Mesenchymal stem cell (in vitro differentiated cells and primary cell): ENCODE measurements around the gene NT5DC3.

Experiments used
- DNase-seq: peaks from one replicate; pipeline ENCODE4 v3.0.0-alpha.2; 2013
- H2AFZ ChIP-seq: one replicate; pipeline ENCODE4 v1.6.1; 2013; ENCODE audit warnings: low read depth, mild to moderate bottlenecking, control low read depth, inconsistent platforms, low read length, moderate library complexity
- H2AK5ac ChIP-seq: 2 replicates; pipeline ENCODE4 v1.6.1; 2013; ENCODE audit warnings: low read length, moderate library complexity, mild to moderate bottlenecking, inconsistent platforms; ENCODE audit not compliant: severe bottlenecking
- H2BK120ac ChIP-seq: one replicate; pipeline ENCODE4 v1.6.1; 2013; ENCODE audit warnings: low read depth, mild to moderate bottlenecking, inconsistent platforms, low read length, moderate library complexity
- H2BK12ac ChIP-seq, 2 experiments: one replicate each; pipeline ENCODE4 v1.6.1; 2013; ENCODE audit warnings: inconsistent platforms in 2 of 2, low read length in 2 of 2, mild to moderate bottlenecking in 2 of 2, moderate library complexity in 2 of 2, control low read depth in 1 of 2
- H2BK15ac ChIP-seq: one replicate; pipeline ENCODE4 v1.6.1; 2013; ENCODE audit warnings: mild to moderate bottlenecking, low read depth, inconsistent platforms; ENCODE audit not compliant: poor library complexity, severe bottlenecking
- H2BK5ac ChIP-seq: 2 replicates; pipeline ENCODE4 v1.6.1; 2013; ENCODE audit warnings: low read depth, mild to moderate bottlenecking, low read length, control low read depth, inconsistent platforms; ENCODE audit not compliant: poor library complexity, severe bottlenecking
- H3K14ac ChIP-seq, 2 experiments: one replicate each; pipeline ENCODE4 v1.6.1; 2013; ENCODE audit warnings: inconsistent platforms in 2 of 2, low read length in 2 of 2, control low read depth in 1 of 2, mild to moderate bottlenecking in 1 of 2, moderate library complexity in 1 of 2
- H3K18ac ChIP-seq, 2 experiments: one replicate each; pipeline ENCODE4 v1.6.1; 2013; ENCODE audit warnings: inconsistent platforms in 2 of 2, low read length in 2 of 2, control low read depth in 1 of 2, low read depth in 1 of 2, mild to moderate bottlenecking in 1 of 2
- H3K23ac ChIP-seq, 2 experiments: one replicate each; pipeline ENCODE4 v1.6.1; 2013; ENCODE audit warnings: inconsistent platforms in 2 of 2, low read length in 2 of 2, mild to moderate bottlenecking in 2 of 2, moderate library complexity in 2 of 2, control low read depth in 1 of 2
- H3K27ac ChIP-seq: 2 replicates; pipeline ENCODE4 v1.5.1; 2013; ENCODE audit warnings: mild to moderate bottlenecking, moderate library complexity, low read length, control low read depth, inconsistent platforms; ENCODE audit not compliant: poor library complexity, severe bottlenecking
- H3K27me3 ChIP-seq, 2 experiments: 2 replicates each; pipeline versions ENCODE4 v1.6.1 to v1.7.0; 2013; ENCODE audit warnings: low read length in 2 of 2, mild to moderate bottlenecking in 2 of 2, moderate library complexity in 2 of 2, control low read depth in 1 of 2, inconsistent platforms in 1 of 2; ENCODE audit not compliant: control insufficient read depth in 1 of 2, insufficient read depth in 1 of 2
- H3K36me3 ChIP-seq, 2 experiments: 2 replicates each; pipeline versions ENCODE4 v1.6.1 to v1.7.0; 2013; ENCODE audit warnings: low read length in 2 of 2, control low read depth in 1 of 2, inconsistent platforms in 1 of 2, low read depth in 1 of 2, mild to moderate bottlenecking in 1 of 2; ENCODE audit not compliant: insufficient read depth in 2 of 2, control insufficient read depth in 1 of 2
- H3K4ac ChIP-seq, 2 experiments: one replicate each; pipeline ENCODE4 v1.6.1; 2013; ENCODE audit warnings: inconsistent platforms in 2 of 2, low read length in 2 of 2, mild to moderate bottlenecking in 2 of 2, moderate library complexity in 2 of 2, control low read depth in 1 of 2, low read depth in 1 of 2
- H3K4me1 ChIP-seq: 2 replicates; pipeline ENCODE4 v1.6.1; 2013; ENCODE audit warnings: low read depth, low read length, control low read depth; ENCODE audit not compliant: control insufficient read depth, insufficient read depth
- H3K4me2 ChIP-seq: 2 replicates; pipeline ENCODE4 v1.6.1; 2013; ENCODE audit warnings: low read length, mild to moderate bottlenecking, inconsistent platforms; ENCODE audit not compliant: poor library complexity, severe bottlenecking
- H3K4me3 ChIP-seq, 2 experiments: 2 replicates each; pipeline versions ENCODE4 v1.5.1 to v1.7.0; 2013; ENCODE audit warnings: low read length in 2 of 2, mild to moderate bottlenecking in 2 of 2, control low read depth in 1 of 2, low read depth in 1 of 2; ENCODE audit not compliant: insufficient read depth in 1 of 2
- H3K79me1 ChIP-seq: replicated peaks from 2 replicates; pipeline ENCODE4 v1.6.1; 2013; ENCODE audit warnings: mild to moderate bottlenecking, control low read depth, low read length, inconsistent platforms; ENCODE audit not compliant: poor library complexity, severe bottlenecking
- H3K9ac ChIP-seq: 2 replicates; pipeline ENCODE4 v1.7.0; 2013; ENCODE audit warnings: mild to moderate bottlenecking, low read length, moderate library complexity
- H3K9me3 ChIP-seq: 2 replicates; pipeline ENCODE4 v1.7.0; 2013; ENCODE audit warnings: mild to moderate bottlenecking, low read length; ENCODE audit not compliant: control insufficient read depth
- H4K8ac ChIP-seq: one replicate; pipeline ENCODE4 v1.6.1; 2013; ENCODE audit warnings: inconsistent platforms, mild to moderate bottlenecking, low read length, moderate library complexity
- H4K91ac ChIP-seq: one replicate; pipeline ENCODE4 v1.6.1; 2013; ENCODE audit warnings: mild to moderate bottlenecking, low read length, inconsistent platforms
- WGBS: methylation state at CpG from one replicate; pipeline ENCODE4 v1.1.7; 2013; ENCODE audit warnings: mixed read lengths; 5-methylcytosine and 5-hydroxymethylcytosine counted together

NT5DC3 gene

DNA sequence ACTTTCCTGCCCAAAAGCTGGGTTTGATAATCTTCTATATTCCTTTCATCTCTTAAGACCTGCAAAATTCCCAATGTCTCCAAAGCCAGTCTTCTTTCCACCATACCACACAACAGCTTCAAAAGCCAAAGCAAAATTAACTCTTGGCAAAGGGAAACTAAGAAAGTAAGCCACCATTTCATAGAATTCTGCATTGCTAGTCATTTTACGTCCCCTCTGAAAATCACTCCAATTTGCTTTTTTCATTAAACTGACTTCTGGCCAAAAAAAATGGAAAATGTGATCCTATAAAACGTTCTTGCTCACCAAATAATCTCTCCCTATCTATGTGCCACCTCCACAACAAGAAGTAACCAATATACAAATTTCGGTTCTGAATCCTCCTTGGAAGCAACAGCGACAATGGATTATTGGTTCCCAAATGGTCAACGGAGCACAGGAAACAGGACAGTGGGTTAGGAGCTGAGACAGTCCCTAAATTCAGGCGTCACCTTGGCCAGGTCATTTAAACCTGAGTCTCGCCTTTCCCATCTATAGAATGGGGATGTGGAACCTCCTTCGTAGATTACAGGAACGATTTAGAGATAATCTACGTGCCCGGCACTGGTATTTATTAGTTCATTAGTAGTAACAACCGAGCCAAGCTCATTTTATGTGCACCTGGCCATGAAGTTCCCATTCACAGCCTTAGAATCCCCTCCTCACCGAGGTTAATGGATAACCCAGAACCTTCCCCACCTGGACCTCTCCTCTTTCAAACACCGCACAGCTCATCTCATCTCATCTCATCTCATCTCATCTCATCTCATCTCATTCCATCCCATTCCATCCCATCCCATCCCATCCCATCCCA lies 1.2 kb downstream of the NT5DC3 start:
- Histone ChIP-seq H2BK120ac (no peak overlapping the region), H2AK5ac (no peak overlapping the region), H4K91ac (no peak overlapping the region), H3K18ac (no peak overlapping the region), H3K4me3 (peak overlapping the region; percentile 88 to 97), H2BK15ac (no peak overlapping the region), H3K4me1 (peaks cover 19% of the 10 kb centered on the region), H2BK12ac (no peak overlapping the region), H2BK5ac (no peak overlapping the region), H3K14ac (no peak overlapping the region), H3K4ac (no peak overlapping the region), H3K27ac (no peak overlapping the region), H3K36me3 (peaks cover 0 to 3% of the 10 kb centered on the region in 2 experiments), H3K79me1 (peaks cover 14% of the 10 kb centered on the region), H3K23ac (peak overlapping the region in 1 of 2 experiments; percentile 50), H3K9me3 (no peaks in the 10 kb centered on the region), H4K8ac (no peak overlapping the region), H3K27me3 (no peaks in the 10 kb centered on the region), H2AFZ (no peak overlapping the region), H3K4me2 (peak overlapping the region; percentile 78), H3K9ac (peak overlapping the region; percentile 90)
- no peak for DNase-seq
- WGBS: 64% methylated on average over 14 of the region's 14 CpGs

DNA sequence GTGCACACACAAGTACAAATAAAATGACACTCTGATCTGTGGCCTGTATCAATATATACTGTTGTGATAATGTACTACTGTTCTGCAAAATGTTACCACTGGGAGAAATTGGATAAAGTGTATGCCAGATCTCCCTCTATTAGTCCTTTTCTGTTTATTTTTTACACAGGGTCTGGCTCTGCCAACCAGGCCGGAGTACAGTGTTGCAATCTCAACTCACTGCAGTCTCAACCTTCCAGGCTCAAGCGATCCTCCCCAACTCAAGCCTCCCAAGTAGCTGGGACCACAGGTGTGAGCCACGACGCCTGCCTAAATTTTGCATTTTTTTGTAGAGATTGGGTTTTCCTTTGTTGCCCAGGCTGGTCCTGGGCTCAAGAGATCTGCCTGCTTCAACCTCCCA lies 1.9 kb downstream of the NT5DC3 start:
- no peak overlapping the region for H2AK5ac ChIP-seq
- DNase-seq: no peak
- no peaks in the 10 kb centered on the region for H3K9me3 ChIP-seq
- H4K8ac ChIP-seq: no peak overlapping the region
- no peaks in the 10 kb centered on the region for H3K27me3 ChIP-seq
- H2BK120ac ChIP-seq: no peak overlapping the region
- peaks cover 21% of the 10 kb centered on the region for H3K4me1 ChIP-seq
- no peak overlapping the region for H3K4ac ChIP-seq
- H2BK15ac ChIP-seq: no peak overlapping the region
- H3K27ac ChIP-seq: no peak overlapping the region
- peaks cover 14% of the 10 kb centered on the region for H3K79me1 ChIP-seq
- H4K91ac ChIP-seq: no peak overlapping the region
- H3K18ac ChIP-seq: no peak overlapping the region
- H3K4me2 ChIP-seq: peak overlapping the region; percentile 45
- no peak overlapping the region for H2BK12ac ChIP-seq
- no peak overlapping the region for H2BK5ac ChIP-seq
- no peak overlapping the region for H3K23ac ChIP-seq
- peaks cover 0 to 3% of the 10 kb centered on the region in 2 experiments for H3K36me3 ChIP-seq
- H2AFZ ChIP-seq: no peak overlapping the region
- H3K14ac ChIP-seq: no peak overlapping the region
- H3K9ac ChIP-seq: no peak overlapping the region
- peak overlapping the region in 1 of 2 experiments; percentile 88 for H3K4me3 ChIP-seq
- 83% methylated on average over 4 of the region's 4 CpGs for WGBS

DNA sequence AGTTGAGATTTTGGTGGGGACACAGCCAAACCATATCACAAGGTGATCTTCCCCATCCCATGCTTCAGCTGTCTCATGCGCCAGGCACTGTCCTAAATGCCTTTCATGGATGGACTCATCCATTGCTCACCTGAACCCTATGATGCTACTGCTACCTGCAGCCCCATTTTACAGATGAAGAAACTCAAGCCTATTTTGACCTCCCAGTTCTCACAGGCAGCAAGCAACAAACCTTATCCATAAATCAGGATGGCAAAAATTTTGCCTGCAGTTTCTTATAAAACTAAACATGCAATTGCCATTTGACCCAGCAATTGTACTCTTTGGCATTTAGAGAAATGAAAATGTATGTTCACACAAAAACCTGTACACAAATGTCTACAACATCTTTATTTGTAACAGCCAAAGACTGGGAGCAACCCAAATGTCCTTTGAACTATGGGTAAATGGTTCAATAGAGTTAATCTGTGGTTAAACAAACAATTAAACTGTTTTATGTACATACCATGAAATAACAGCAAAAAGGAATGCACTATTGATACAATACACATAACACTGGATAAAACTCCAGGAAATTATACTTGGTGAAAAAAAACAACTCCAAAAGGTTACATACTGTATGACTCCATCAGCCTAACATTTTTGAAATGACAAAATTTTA lies 2.6 kb downstream of the NT5DC3 start:
- H3K9ac ChIP-seq: no peak overlapping the region
- no peak overlapping the region for H4K91ac ChIP-seq
- H3K9me3 ChIP-seq: no peaks in the 10 kb centered on the region
- peaks cover 17% of the 10 kb centered on the region for H3K79me1 ChIP-seq
- no peak overlapping the region for H3K14ac ChIP-seq
- no peak overlapping the region for H2AFZ ChIP-seq
- H3K23ac ChIP-seq: no peak overlapping the region
- no peak overlapping the region for H2BK15ac ChIP-seq
- no peak overlapping the region for H2BK120ac ChIP-seq
- no peak overlapping the region for H2BK5ac ChIP-seq
- H3K4me1 ChIP-seq: peaks cover 23% of the 10 kb centered on the region
- H3K4ac ChIP-seq: no peak overlapping the region
- H3K4me2 ChIP-seq: no peak overlapping the region
- no peak overlapping the region for H3K4me3 ChIP-seq
- H3K27ac ChIP-seq: no peak overlapping the region
- H3K36me3 ChIP-seq: peaks cover 0 to 3% of the 10 kb centered on the region in 2 experiments
- DNase-seq: no peak
- no peak overlapping the region for H2BK12ac ChIP-seq
- H3K27me3 ChIP-seq: no peaks in the 10 kb centered on the region
- H4K8ac ChIP-seq: no peak overlapping the region
- no peak overlapping the region for H3K18ac ChIP-seq
- 100% methylated on average over 1 of the region's 1 CpG for WGBS
- no peak overlapping the region for H2AK5ac ChIP-seq

DNA sequence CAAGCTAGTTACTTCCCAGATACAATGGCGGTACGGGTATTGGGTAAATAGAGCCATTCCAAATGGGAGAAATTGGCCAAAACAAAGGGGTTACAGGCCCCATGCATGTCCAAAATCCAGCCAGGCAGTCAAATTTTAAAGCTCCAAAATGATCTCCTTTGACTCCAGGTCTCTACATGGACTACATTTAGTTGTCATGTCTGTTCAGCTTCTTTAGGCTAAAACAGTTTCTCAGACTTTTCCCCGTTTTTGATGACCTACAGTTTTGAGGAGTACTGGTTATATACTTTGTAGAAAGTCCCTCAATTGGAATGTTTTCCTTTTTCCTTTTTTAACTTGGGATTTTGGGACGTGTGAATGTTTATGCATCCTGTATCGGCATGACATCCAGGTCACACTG lies 4.7 kb downstream of the NT5DC3 start:
- Histone ChIP-seq H3K4ac (no peak overlapping the region), H2BK15ac (no peak overlapping the region), H3K4me3 (no peak overlapping the region), H2BK12ac (no peak overlapping the region), H3K9ac (no peak overlapping the region), H3K18ac (no peak overlapping the region), H2AK5ac (no peak overlapping the region), H3K23ac (no peak overlapping the region), H2AFZ (no peak overlapping the region), H3K36me3 (peaks cover 0 to 3% of the 10 kb centered on the region in 2 experiments), H3K9me3 (no peaks in the 10 kb centered on the region), H3K4me2 (no peak overlapping the region), H3K79me1 (peaks cover 22% of the 10 kb centered on the region), H3K27me3 (no peaks in the 10 kb centered on the region), H4K91ac (no peak overlapping the region), H3K14ac (no peak overlapping the region), H2BK120ac (no peak overlapping the region), H2BK5ac (no peak overlapping the region), H4K8ac (no peak overlapping the region), H3K4me1 (peaks cover 13% of the 10 kb centered on the region), H3K27ac (no peak overlapping the region)
- no peak for DNase-seq
- WGBS: 100% methylated on average over 5 of the region's 5 CpGs
